Memory B cell (primary cell): ENCODE data around the gene PACS2.

Experiments used
- ATAC-seq: fragments of 150-1000 bp; cut with Tn5 transposase; 2 replicates; pipeline ENCODE4 v1.10.0; 2021; ENCODE audit warnings: low read depth, mild to moderate bottlenecking, moderate library complexity
- DNase-seq, 2 donors: peaks; one replicate each; pipeline ENCODE4 v3.0.0; 2022; ENCODE audit warnings: low spot score in 2 of 2
- H3K27ac Mint-ChIP-seq: one replicate; pipeline ENCODE4 v1.8.0; 2022; ENCODE audit warnings: mild to moderate bottlenecking, moderate library complexity, mixed read lengths
- H3K27me3 Mint-ChIP-seq: one replicate; pipeline ENCODE4 v1.8.0; 2022; ENCODE audit warnings: mixed read lengths
- H3K36me3 Mint-ChIP-seq: one replicate; pipeline ENCODE4 v1.8.0; 2022; ENCODE audit warnings: mild to moderate bottlenecking, mixed read lengths
- H3K4me1 Mint-ChIP-seq: one replicate; pipeline ENCODE4 v1.8.0; 2022; ENCODE audit warnings: mixed read lengths
- H3K4me3 Mint-ChIP-seq: one replicate; pipeline ENCODE4 v1.8.0; 2022; ENCODE audit warnings: mild to moderate bottlenecking, moderate library complexity, mixed read lengths
- H3K9me3 Mint-ChIP-seq: one replicate; pipeline ENCODE4 v1.8.0; 2022; ENCODE audit warnings: mixed read lengths

The PACS2 gene

DNA sequence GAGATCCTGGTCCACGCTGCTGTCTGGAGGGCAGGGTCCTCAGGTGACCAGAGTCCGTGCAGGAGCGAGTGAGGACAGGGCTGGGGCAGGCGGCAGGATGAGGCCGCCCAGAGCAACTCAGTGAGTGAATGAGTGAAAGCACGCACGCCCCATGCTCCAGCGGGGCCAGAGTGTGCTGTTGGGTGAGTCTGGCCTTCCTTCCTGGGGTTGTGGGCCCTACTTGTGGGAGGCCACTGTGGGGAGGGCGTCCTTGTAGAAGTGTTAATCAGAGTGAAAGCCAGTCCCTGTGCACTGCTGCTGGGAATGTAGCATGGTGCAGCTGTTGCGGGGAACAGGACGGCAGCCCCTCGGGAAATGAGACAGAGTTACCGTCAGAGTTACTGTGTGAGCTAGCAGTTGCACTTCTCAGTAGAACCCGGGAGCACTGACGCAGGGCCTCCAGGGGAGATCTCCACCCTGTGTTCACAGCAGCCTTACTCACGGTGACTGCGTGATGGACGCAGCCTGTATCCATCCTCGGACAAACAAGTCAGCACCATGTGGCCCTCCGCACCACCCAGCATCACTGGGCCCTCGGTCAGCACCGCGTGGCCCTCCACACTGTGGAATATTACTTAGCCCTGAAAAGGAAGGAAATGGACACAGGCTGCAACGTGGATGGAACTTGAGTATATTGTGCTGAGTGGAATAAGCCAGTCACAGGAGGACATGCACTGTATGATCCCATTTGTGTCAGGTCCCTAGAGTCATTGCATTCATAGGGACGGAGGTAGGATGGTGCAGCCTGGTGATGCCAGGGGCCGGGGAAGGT lies 22.1 kb downstream of the PACS2 start:
- Mint-ChIP-seq H3K9me3 (no peaks in the 10 kb centered on the region), H3K27me3 (no peaks in the 10 kb centered on the region), H3K4me1 (peaks cover 14% of the 10 kb centered on the region), H3K27ac (no peak overlapping the region), H3K4me3 (no peak overlapping the region), H3K36me3 (peaks cover 6% of the 10 kb centered on the region)
- ATAC-seq = no peak
- DNase-seq = no peak

DNA sequence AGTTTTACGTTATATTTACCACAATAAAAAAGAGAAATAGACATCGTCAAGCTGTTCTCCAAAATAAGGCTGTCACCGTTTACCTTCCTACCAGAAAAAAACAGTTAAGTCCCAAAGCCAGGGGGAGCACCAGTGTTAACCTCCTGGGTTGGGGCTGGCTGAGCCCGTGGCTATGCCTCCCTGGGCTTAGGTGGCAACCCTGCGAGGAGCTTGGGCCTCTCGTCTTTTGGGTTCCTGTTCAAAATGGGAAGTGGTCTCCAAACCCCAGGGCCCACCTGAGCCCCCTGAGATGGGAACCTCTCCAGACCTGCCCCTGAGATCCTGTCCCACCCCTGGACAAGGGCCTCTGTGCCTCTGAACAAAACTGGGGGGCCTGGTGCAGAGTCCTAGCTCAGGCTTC lies 22.9 kb downstream of the PACS2 start:
- DNase-seq (no peak), ATAC-seq (no peak)
- no peaks in the 10 kb centered on the region for H3K27me3 Mint-ChIP-seq
- H3K9me3 Mint-ChIP-seq = no peaks in the 10 kb centered on the region
- H3K4me3 Mint-ChIP-seq = no peak overlapping the region
- H3K4me1 Mint-ChIP-seq = peaks cover 15% of the 10 kb centered on the region
- H3K27ac Mint-ChIP-seq = no peak overlapping the region
- H3K36me3 Mint-ChIP-seq = peaks cover 6% of the 10 kb centered on the region

DNA sequence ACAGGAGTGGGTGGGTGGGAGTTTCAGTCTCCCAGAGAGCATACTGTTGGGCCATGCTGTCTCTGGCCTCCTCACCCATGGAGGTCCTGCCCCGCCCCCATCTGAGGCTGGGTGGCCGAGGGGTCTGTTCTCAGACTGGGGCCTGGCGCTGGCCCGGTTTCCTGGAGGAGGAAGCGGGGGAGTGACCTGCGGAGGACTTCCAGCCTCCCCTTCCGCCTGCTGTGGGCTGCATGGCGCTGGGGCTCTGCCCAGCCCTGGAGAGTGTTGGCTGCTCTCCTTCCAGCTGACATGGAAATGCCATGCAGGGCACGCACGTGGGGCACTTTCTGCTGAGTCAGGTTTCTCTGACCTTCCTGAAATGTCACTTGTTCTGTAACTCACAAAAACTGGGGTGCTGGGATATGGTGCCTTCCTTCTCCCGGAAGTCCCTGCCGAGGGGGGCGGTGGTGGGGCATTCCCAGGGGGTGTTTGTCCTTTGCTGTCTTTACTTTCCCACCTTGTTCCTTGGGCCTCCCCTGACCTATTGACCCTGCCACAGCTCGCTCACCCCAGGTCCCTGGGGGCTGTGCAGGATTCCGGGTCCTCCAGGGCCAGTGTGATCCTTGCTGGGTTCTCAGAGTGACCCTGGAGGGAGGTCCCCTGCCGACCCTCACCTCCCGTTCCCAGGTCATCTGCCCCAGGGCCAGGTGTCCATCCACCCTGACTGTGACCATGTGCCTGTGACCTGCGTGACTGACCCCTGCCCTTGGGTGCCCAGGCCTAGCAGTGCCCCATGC lies 23.6 kb downstream of the PACS2 start:
- no peak overlapping the region for H3K4me3 Mint-ChIP-seq
- H3K36me3 Mint-ChIP-seq = peaks cover 6% of the 10 kb centered on the region
- H3K27me3 Mint-ChIP-seq = no peaks in the 10 kb centered on the region
- DNase-seq (no peak), ATAC-seq (no peak)
- H3K9me3 Mint-ChIP-seq = no peaks in the 10 kb centered on the region
- peaks cover 15% of the 10 kb centered on the region for H3K4me1 Mint-ChIP-seq
- H3K27ac Mint-ChIP-seq = no peak overlapping the region

DNA sequence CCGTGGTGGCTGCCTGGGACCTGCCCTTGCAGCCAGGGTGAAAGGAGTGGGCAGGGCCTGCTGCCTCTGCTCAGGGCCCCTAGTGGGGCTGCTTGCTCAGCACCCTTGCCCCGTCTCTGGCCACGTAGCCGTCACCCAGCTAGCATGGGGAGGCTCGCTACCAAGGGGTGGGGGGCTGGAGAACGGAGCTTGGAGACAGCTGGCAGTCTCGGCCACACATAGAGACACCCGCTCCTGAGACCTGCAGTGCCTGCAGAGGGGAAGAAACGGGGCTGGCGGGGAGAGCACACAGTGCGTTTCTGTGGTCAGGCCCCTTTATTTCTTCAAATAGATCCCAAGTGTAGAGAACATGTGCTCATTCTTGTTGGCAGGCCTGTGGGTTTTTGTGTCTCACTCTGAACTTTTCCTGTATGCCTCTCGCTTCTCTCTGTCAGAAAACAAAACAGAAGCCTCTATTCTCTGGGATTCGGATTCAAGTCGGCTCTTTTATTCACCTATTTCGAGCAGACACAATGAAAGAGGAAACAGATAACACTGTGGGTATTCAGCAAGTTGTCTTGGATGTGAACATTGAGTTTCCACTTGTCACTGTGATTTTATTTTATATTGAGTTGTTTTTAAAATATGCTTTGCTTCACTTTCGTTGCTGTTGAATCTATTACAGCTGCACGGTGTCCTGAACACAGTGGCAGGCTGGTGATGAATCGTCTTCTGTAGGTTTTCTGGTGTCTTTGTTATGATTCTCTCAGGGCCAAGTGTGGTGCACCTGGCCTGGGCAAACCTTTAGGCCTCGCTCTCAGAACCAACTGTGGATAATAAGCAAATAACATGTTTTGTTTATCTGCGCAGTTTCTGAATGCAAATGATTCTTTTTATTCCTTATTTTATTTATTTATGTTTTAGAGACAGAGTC lies 26.5 kb downstream of the PACS2 start:
- Mint-ChIP-seq H3K27ac (no peak overlapping the region), H3K36me3 (peaks cover 10% of the 10 kb centered on the region), H3K4me1 (peaks cover 16% of the 10 kb centered on the region), H3K4me3 (no peak overlapping the region), H3K27me3 (no peaks in the 10 kb centered on the region), H3K9me3 (peaks cover 3% of the 10 kb centered on the region)
- ATAC-seq (no peak), DNase-seq (no peak)

DNA sequence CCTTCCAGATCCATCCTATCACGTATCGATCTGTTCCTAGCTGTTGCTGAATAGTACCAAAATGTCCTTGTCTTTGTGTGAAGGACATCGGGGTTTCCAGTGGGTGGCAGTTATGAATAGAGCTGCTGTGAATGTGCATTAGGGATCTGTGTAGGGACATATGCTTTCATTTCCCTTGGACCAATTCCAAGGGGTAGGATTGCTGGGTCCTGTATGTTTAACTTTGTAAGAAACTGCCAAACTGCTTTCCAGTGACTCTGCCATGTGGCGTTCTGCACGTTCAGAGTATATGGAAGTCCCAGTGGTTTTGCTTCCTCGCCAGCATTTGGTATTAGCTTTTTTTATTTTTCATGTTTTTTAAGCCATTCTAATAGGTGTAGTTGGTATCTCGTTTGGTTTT lies 28.6 kb downstream of the PACS2 start:
- H3K4me1 Mint-ChIP-seq = peaks cover 18% of the 10 kb centered on the region
- peaks cover 2% of the 10 kb centered on the region for H3K27me3 Mint-ChIP-seq
- no peak overlapping the region for H3K4me3 Mint-ChIP-seq
- H3K27ac Mint-ChIP-seq = no peak overlapping the region
- DNase-seq = no peak
- peaks cover 3% of the 10 kb centered on the region for H3K9me3 Mint-ChIP-seq
- H3K36me3 Mint-ChIP-seq = peaks cover 4% of the 10 kb centered on the region
- no peak for ATAC-seq

DNA sequence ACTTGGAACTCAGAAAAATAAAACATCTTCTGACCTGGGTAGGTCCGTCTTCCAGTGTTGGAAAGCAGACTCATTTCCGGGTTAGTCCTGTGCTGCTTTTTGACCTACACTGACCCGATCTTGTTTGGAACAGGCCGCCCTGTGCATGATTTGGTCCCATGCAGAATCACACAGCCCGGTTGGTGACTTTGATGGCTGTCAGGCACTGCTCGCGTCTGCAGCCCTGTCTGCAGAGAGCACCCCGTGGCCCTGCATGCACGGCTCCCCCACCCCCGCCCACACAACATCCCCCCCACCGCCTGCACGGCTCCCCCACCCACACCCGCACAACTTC lies 31.6 kb downstream of the PACS2 start:
- Mint-ChIP-seq H3K4me3 (no peak overlapping the region), H3K36me3 (peaks cover 4% of the 10 kb centered on the region), H3K4me1 (peaks cover 13% of the 10 kb centered on the region), H3K9me3 (peaks cover 3% of the 10 kb centered on the region), H3K27me3 (peaks cover 2% of the 10 kb centered on the region), H3K27ac (no peak overlapping the region)
- ATAC-seq = no peak
- no peak for DNase-seq

DNA sequence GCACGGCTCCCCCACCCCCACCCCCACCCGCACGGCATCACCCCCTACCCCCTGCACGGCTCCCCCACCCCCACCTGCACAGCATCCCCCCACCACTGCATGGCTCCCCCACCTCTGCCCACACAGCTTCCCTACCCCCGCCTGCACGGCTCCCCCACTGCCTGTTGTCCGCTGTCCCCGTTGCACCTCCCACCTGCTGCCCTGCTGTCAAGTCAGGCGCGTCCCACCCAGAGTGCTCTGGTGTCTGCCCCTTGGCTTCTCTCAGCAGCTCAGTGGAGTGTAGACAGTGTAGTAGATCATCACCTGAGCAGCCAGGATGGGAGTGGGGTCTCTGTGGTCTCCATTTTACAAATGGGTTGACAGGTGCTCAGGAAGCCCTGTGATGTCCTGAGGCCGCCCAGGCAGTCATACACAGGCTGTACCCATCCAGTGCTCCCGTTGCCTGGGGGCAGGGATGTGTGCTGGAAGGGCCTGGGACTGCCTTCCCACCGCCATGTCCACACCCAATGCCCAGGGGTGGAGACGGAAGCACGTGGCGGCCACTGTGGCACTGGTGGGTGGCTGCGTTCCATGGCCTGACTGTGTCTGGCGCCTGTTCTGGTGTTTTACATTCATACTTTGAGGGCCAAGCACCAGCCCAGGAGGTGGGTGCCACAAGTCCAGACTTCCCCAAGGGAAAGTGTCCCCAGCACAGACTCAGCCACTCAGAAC lies 32.5 kb downstream of the PACS2 start:
- DNase-seq (no peak), ATAC-seq (no peak)
- Mint-ChIP-seq H3K27ac (no peak overlapping the region), H3K4me1 (peaks cover 8% of the 10 kb centered on the region), H3K9me3 (peaks cover 3% of the 10 kb centered on the region), H3K36me3 (peaks cover 4% of the 10 kb centered on the region), H3K4me3 (no peak overlapping the region), H3K27me3 (peaks cover 2% of the 10 kb centered on the region)

DNA sequence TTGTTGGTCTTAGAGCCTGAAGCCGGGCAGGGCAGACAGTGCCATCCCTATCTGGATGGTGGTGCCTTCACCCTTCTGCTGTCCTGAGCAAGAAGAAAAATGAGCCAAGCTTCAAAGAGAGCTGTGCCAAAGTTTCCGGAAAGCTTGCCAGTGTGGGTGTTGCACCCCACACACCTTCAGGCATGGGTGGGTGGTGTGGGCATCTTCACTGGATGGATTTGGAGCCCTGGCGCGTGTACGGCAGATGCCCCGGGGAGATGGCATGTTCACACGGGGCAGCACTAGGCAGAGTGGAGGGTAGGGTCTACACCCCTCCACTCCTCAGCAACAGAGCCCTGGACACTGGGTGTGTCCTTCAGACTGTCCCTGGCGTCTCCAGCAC lies 33.0 kb downstream of the PACS2 start:
- no peak overlapping the region for H3K4me3 Mint-ChIP-seq
- DNase-seq = no peak
- peaks cover 9% of the 10 kb centered on the region for H3K4me1 Mint-ChIP-seq
- no peak for ATAC-seq
- H3K27ac Mint-ChIP-seq = no peak overlapping the region
- peaks cover 4% of the 10 kb centered on the region for H3K36me3 Mint-ChIP-seq
- peaks cover 3% of the 10 kb centered on the region for H3K9me3 Mint-ChIP-seq
- H3K27me3 Mint-ChIP-seq = peaks cover 2% of the 10 kb centered on the region

DNA sequence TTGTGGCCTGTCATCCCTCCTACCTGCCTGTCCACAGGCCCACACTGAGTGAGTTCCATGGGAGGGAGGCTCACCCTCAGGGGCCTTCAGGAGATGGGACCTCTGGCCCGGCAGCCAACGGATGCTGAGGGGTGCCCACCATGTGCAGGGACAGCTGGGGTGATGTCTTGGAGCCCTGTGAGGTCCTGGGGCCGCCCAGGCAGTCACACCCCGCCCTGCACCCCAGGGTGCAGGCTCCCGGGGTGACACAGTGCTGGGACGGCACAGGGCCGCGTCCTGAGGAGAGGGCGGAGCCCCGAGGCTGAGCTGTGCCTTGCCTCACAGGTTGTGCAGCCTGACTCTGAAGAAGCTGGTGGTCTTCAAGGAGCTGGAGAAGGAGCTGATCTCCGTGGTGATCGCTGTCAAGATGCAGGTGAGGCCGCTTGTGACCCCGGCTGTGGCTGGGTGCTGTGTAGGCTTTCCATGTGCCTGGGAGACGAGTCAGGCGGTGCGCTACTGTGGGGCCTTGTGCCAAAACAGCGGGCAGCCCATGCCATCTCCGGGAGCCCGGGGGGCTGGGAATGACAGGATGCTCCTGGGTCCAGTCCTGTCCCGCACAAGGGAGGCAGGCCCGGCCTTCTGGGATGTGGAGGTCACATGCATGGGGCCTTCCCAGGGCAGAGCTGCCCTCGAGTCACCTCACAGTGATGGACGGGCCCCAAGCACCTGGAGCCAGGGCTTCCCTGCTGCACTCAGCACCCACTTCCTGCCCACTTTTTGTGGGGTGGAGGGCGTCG lies 33.8 kb downstream of the PACS2 start:
- Mint-ChIP-seq H3K27me3 (peaks cover 2% of the 10 kb centered on the region), H3K36me3 (peaks cover 4% of the 10 kb centered on the region), H3K27ac (no peak overlapping the region), H3K4me3 (no peak overlapping the region), H3K9me3 (peaks cover 3% of the 10 kb centered on the region), H3K4me1 (peaks cover 8% of the 10 kb centered on the region)
- DNase-seq = no peak
- ATAC-seq = no peak

DNA sequence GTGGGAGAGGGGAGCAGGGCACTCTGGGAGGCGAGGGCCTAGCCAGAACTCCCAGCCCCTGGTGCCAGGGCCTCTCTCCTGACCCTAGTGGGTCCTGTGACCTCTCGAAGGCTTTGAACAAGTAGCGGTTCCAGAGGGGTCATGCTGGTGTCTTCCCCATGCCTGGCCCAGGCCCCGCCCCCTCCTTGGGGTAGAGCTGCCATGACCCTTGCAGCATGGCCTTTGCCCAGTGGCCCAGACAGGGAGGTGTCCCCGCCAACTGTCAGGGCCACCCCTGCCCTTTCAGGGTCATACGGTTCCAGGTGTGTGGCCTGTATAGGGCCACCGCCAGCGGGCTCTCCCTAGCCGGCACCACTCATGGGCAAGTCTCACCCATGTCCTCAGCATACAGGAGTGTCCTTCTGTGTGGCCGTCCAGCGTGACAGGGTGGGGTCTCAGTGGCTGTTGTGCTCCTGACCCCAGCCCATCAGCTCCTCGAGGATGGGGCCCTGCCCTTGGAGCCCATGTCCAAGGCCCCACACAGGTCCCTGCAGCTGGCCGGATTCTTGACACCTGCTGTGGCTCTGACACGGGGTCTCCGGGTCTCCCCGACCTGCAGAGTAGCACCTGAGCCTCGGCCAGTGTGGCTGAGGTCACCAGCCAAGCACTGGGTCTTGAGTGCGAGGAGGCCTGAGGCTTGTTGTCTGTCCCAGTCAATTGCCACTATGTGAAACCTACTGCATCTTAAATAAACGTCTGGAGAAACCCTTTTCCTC lies 34.6 kb downstream of the PACS2 start:
- H3K4me1 Mint-ChIP-seq = peaks cover 8% of the 10 kb centered on the region
- peaks cover 4% of the 10 kb centered on the region for H3K36me3 Mint-ChIP-seq
- peaks cover 2% of the 10 kb centered on the region for H3K27me3 Mint-ChIP-seq
- H3K4me3 Mint-ChIP-seq = no peak overlapping the region
- no peak for ATAC-seq
- H3K9me3 Mint-ChIP-seq = peaks cover 3% of the 10 kb centered on the region
- H3K27ac Mint-ChIP-seq = no peak overlapping the region
- no peak for DNase-seq

DNA sequence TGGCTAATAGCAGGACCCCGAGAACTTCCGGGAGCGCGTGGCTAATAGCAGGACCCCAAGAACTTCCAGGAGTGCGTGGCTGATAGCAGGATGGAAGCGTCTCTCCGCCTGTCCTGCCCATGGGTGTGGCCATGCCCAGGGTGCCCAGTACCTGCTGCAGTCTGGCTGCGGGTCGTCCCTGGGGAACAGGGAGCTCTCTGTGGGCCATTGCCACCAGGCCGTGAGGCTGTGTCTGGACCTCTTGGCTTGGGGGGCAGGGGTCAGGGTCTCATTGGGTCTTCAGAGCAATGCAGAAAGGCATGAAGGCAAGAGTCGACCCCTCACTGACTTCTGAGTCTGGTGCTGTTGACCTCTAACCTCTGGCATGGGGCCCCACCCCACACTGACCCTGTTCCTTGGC lies 35.4 kb downstream of the PACS2 start:
- Mint-ChIP-seq H3K9me3 (peaks cover 3% of the 10 kb centered on the region), H3K4me1 (peaks cover 8% of the 10 kb centered on the region), H3K36me3 (peaks cover 4% of the 10 kb centered on the region), H3K4me3 (no peak overlapping the region), H3K27ac (no peak overlapping the region), H3K27me3 (peaks cover 2% of the 10 kb centered on the region)
- DNase-seq (no peak), ATAC-seq (no peak)

DNA sequence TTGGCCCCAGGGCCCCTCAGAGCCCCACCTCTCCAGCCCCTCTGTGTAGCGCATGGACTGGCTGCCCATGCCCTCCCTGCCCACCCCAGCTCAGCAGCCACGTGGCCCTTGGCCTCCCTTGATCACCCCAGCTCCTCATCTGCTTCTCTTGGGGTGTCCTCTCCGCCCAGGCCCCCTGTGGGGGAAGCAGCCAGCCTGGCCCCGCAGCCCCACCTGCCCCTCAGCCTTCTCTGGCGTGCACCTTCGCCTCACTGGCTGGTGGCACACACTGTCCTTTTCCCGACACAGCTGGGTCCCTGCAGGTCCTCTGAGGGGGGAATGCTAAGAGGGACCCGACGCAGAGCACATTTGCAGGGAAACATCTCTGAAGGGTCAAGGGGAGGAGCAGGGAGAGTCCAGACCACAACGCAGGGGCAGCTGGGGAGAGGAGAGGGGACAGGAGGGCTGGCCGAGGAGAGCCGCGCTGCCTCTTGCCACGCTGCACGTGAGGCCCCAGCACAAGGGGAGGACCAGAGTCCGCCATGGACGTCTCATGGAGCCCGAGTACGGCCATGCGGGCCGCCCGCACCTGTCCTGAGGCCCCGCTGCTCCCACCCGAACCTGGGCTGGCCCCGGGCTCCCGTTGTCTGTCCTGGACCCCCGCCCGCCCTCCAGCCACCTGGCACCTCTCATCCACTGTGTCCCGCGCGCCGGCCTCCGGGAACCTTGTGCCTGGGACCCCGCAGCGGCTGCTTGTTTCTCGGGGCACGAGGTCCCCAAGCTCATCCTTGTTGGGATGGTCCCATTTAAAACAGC lies 36.1 kb downstream of the PACS2 start:
- H3K4me3 Mint-ChIP-seq = no peak overlapping the region
- peaks cover 8% of the 10 kb centered on the region for H3K4me1 Mint-ChIP-seq
- no peak for DNase-seq
- peaks cover 1% of the 10 kb centered on the region for H3K9me3 Mint-ChIP-seq
- ATAC-seq = no peak
- peaks cover 3% of the 10 kb centered on the region for H3K36me3 Mint-ChIP-seq
- peaks cover 2% of the 10 kb centered on the region for H3K27me3 Mint-ChIP-seq
- H3K27ac Mint-ChIP-seq = no peak overlapping the region
